HepG2 (cell line): ENCODE results near the gene NLGN2. TPM values are rescaled to one million over a fixed set of nuclear protein-coding genes. Genes with fewer than 3 reads are reported as not detected.

Experiments used
- CENPT ChIP-seq: sonication (generic); formaldehyde crosslinking; IDR thresholded peaks from 2 replicates; pipeline ENCODE4 v1.8.0; 2022; ENCODE audit warnings: low read depth, mild to moderate bottlenecking, moderate library complexity, missing genetic modification reagents
- DRAP1 ChIP-seq: IDR thresholded peaks from 2 replicates; pipeline ENCODE4 v1.6.1; 2016; ENCODE audit warnings: missing genetic modification reagents, missing compliant biosample characterization
- ELF3 ChIP-seq: IDR thresholded peaks from 2 replicates; pipeline ENCODE4 v1.6.1; 2016; ENCODE audit warnings: missing genetic modification reagents, missing compliant biosample characterization
- GPN1 ChIP-seq: sonication (generic); formaldehyde crosslinking; IDR thresholded peaks from 2 replicates; pipeline ENCODE4 v1.5.1; 2020; ENCODE audit warnings: missing genetic modification reagents, borderline replicate concordance
- SAFB2 ChIP-seq: sonication (generic); formaldehyde crosslinking; IDR thresholded peaks from 2 replicates; pipeline ENCODE4 v1.5.1; 2020; ENCODE audit warnings: missing genetic modification reagents, low read depth, mild to moderate bottlenecking, borderline replicate concordance
- TOE1 ChIP-seq: sonication (generic); formaldehyde crosslinking; IDR thresholded peaks from 2 replicates; pipeline ENCODE4 v1.4.0; 2020; ENCODE audit warnings: mild to moderate bottlenecking, missing genetic modification reagents
- ZMYM4 ChIP-seq: sonication (generic); formaldehyde crosslinking; IDR thresholded peaks from 2 replicates; pipeline ENCODE4 v1.8.1; 2023; ENCODE audit warnings: mild to moderate bottlenecking, missing genetic modification reagents
- ZNF781 ChIP-seq: sonication (generic); formaldehyde crosslinking; IDR thresholded peaks from 2 replicates; pipeline ENCODE4 v1.5.1; 2020; ENCODE audit warnings: borderline replicate concordance, mild to moderate bottlenecking, missing genetic modification reagents; ENCODE audit errors: not compliant biosample characterization
- polyA plus RNA-seq, 8 experiments: library from polyadenylated mRNA; depleted of rRNA in 3 of 8; stranded (reverse) in 7 of 8; unstranded in 1 of 8; fragments of >200 nt; fragmentation: Illumina TruSeq in 4 of 8; extraction: Trizol in 4 of 8; gene quantifications; 2 replicates each; pipeline versions ENCODE4 v1.2.1 to v1.2.3, GENCODE V29; 2011 to 2016; ENCODE audit warnings: low read depth in 4 of 8, missing spikeins in 1 of 8, mixed read lengths in 1 of 8; ENCODE audit not compliant: insufficient read depth in 1 of 8
- total RNA-seq, 5 experiments: library from RNA; depleted of rRNA; stranded (reverse); fragments of >200 nt; fragmentation: Illumina TruSeq; extraction: Trizol; gene quantifications; 2 replicates each; pipeline ENCODE4 v1.2.3, GENCODE V29; 2016; ENCODE audit warnings: low read depth in 1 of 5
- TF ChIP-seq, protein P1 (sequence below): sonication (generic); formaldehyde crosslinking; IDR thresholded peaks from 2 replicates; pipeline ENCODE4 v1.4.0; 2020; ENCODE audit warnings: missing genetic modification reagents
- TF ChIP-seq, protein P2 (sequence below): sonication (generic); formaldehyde crosslinking; IDR thresholded peaks from 2 replicates; pipeline ENCODE4 v1.5.0; 2020; ENCODE audit warnings: mild to moderate bottlenecking, missing genetic modification reagents
- TF ChIP-seq, protein P3 (sequence below): sonication (generic); formaldehyde crosslinking; IDR thresholded peaks from 2 replicates; pipeline ENCODE4 v1.8.0; 2022; ENCODE audit warnings: missing genetic modification reagents, mild to moderate bottlenecking, borderline replicate concordance
- TF ChIP-seq, protein P4 (sequence below): IDR thresholded peaks from 2 replicates; pipeline ENCODE4 v1.4.0; 2020; ENCODE audit warnings: mild to moderate bottlenecking, missing genetic modification reagents

The NLGN2 gene
- total and polyA plus RNA-seq, 2 of the 13 experiments (the other 11 are each of a cell fraction or from before 2014, with no cell fraction given), result 1.9 to 11.0 TPM

DNA sequence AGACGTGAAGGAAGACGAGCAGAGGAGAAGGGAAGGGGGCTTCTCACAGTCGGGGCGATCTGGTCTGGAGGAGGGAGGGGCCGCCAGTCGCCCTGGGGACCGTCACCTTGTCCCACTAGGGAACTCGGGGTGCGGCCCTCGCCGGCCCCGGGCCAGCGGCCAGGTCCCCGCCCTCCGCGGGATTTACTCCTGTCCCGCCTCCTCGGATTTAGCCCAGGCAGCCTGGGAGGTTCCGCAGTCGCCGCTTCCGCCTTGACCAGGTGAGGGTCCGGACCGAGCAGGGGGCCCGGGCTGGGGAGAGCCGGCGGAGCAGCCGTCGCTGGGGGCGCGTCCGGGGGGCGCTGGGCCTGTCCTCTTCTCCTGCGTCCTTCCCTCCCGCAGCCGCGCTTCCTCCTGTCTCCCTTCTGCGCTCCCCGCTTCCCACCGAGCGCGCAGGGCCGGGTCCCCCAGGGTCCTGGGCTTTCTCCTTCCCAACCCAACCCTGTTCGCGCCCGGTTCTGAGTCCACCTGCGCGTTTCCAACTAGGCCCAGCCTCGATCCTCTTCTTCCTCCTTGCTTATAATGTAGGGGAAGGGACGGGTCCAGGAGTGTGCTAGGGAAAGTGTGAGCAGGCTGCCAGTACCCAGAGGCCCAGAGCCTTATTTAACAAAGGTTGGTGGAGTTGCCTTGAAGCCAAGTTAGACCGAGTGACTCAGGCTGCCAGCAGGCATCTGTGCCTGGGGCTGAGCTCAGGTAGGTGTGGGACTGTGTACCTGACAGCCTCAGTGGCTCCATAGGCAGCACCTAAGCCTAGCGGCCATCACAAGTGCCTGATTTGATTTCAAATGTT is 26.6 kb upstream of the NLGN2 start, which contains the start of gene TNK1 (continued):
- TF ChIP-seq, protein P1, sequence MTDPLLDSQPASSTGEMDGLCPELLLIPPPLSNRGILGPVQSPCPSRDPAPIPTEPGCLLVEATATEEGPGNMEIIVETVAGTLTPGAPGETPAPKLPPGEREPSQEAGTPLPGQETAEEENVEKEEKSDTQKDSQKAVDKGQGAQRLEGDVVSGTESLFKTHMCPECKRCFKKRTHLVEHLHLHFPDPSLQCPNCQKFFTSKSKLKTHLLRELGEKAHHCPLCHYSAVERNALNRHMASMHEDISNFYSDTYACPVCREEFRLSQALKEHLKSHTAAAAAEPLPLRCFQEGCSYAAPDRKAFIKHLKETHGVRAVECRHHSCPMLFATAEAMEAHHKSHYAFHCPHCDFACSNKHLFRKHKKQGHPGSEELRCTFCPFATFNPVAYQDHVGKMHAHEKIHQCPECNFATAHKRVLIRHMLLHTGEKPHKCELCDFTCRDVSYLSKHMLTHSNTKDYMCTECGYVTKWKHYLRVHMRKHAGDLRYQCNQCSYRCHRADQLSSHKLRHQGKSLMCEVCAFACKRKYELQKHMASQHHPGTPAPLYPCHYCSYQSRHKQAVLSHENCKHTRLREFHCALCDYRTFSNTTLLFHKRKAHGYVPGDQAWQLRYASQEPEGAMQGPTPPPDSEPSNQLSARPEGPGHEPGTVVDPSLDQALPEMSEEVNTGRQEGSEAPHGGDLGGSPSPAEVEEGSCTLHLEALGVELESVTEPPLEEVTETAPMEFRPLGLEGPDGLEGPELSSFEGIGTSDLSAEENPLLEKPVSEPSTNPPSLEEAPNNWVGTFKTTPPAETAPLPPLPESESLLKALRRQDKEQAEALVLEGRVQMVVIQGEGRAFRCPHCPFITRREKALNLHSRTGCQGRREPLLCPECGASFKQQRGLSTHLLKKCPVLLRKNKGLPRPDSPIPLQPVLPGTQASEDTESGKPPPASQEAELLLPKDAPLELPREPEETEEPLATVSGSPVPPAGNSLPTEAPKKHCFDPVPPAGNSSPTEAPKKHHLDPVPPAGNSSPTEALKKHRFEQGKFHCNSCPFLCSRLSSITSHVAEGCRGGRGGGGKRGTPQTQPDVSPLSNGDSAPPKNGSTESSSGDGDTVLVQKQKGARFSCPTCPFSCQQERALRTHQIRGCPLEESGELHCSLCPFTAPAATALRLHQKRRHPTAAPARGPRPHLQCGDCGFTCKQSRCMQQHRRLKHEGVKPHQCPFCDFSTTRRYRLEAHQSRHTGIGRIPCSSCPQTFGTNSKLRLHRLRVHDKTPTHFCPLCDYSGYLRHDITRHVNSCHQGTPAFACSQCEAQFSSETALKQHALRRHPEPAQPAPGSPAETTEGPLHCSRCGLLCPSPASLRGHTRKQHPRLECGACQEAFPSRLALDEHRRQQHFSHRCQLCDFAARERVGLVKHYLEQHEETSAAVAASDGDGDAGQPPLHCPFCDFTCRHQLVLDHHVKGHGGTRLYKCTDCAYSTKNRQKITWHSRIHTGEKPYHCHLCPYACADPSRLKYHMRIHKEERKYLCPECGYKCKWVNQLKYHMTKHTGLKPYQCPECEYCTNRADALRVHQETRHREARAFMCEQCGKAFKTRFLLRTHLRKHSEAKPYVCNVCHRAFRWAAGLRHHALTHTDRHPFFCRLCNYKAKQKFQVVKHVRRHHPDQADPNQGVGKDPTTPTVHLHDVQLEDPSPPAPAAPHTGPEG, result 0 out of 2 replicates have a peak, but pooled peaks have one; percentile 11
- TF ChIP-seq, protein P2, sequence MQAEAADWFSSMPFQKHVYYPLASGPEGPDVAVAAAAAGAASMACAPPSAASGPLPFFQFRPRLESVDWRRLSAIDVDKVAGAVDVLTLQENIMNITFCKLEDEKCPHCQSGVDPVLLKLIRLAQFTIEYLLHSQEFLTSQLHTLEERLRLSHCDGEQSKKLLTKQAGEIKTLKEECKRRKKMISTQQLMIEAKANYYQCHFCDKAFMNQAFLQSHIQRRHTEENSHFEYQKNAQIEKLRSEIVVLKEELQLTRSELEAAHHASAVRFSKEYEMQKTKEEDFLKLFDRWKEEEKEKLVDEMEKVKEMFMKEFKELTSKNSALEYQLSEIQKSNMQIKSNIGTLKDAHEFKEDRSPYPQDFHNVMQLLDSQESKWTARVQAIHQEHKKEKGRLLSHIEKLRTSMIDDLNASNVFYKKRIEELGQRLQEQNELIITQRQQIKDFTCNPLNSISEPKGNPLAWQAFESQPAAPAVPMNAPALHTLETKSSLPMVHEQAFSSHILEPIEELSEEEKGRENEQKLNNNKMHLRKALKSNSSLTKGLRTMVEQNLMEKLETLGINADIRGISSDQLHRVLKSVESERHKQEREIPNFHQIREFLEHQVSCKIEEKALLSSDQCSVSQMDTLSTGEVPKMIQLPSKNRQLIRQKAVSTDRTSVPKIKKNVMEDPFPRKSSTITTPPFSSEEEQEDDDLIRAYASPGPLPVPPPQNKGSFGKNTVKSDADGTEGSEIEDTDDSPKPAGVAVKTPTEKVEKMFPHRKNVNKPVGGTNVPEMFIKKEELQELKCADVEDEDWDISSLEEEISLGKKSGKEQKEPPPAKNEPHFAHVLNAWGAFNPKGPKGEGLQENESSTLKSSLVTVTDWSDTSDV (CRISPR knock-in tag), result no peak
- TF ChIP-seq, protein P3, sequence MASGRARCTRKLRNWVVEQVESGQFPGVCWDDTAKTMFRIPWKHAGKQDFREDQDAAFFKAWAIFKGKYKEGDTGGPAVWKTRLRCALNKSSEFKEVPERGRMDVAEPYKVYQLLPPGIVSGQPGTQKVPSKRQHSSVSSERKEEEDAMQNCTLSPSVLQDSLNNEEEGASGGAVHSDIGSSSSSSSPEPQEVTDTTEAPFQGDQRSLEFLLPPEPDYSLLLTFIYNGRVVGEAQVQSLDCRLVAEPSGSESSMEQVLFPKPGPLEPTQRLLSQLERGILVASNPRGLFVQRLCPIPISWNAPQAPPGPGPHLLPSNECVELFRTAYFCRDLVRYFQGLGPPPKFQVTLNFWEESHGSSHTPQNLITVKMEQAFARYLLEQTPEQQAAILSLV (CRISPR knock-in tag), result peak; percentile 18; the same call in 1 of the 2 replicates
- no peak for TF ChIP-seq ZNF781 (CRISPR knock-in tag)
- TF ChIP-seq, protein P4, sequence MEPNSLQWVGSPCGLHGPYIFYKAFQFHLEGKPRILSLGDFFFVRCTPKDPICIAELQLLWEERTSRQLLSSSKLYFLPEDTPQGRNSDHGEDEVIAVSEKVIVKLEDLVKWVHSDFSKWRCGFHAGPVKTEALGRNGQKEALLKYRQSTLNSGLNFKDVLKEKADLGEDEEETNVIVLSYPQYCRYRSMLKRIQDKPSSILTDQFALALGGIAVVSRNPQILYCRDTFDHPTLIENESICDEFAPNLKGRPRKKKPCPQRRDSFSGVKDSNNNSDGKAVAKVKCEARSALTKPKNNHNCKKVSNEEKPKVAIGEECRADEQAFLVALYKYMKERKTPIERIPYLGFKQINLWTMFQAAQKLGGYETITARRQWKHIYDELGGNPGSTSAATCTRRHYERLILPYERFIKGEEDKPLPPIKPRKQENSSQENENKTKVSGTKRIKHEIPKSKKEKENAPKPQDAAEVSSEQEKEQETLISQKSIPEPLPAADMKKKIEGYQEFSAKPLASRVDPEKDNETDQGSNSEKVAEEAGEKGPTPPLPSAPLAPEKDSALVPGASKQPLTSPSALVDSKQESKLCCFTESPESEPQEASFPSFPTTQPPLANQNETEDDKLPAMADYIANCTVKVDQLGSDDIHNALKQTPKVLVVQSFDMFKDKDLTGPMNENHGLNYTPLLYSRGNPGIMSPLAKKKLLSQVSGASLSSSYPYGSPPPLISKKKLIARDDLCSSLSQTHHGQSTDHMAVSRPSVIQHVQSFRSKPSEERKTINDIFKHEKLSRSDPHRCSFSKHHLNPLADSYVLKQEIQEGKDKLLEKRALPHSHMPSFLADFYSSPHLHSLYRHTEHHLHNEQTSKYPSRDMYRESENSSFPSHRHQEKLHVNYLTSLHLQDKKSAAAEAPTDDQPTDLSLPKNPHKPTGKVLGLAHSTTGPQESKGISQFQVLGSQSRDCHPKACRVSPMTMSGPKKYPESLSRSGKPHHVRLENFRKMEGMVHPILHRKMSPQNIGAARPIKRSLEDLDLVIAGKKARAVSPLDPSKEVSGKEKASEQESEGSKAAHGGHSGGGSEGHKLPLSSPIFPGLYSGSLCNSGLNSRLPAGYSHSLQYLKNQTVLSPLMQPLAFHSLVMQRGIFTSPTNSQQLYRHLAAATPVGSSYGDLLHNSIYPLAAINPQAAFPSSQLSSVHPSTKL (CRISPR knock-in tag), result no peak; the same call in 1 of the 2 replicates
- TF ChIP-seq ZMYM4 (CRISPR knock-in tag), result peak; percentile 73; the same call in 1 of the 2 replicates
- TF ChIP-seq GPN1 (CRISPR knock-in tag), result no peak
- TF ChIP-seq ELF3 (CRISPR knock-in tag), result peak; percentile 72
- TF ChIP-seq DRAP1 (CRISPR knock-in tag), result peak; percentile 85
- no peak for TF ChIP-seq TOE1 (CRISPR knock-in tag)
- TF ChIP-seq SAFB2 (CRISPR knock-in tag), result 0 out of 2 replicates have a peak, but pooled peaks have one; percentile 39
- TF ChIP-seq CENPT (CRISPR knock-in tag), result no peak
